GM21737 (cell line): Measurements from ENCODE around the gene IFIT5.
"Not testable (repeated sequence)": the region's sequence is repeated elsewhere in the genome, so short reads cannot be mapped to it uniquely, and the experiment has no call there.

ENCODE experiments used
- ATAC-seq: cut with Tn5 transposase; IDR thresholded peaks from one replicate; pipeline ENCODE4 v1.9.1; 2021; ENCODE audit warnings: mild to moderate bottlenecking, moderate library complexity; ENCODE audit not compliant: unreplicated experiment

Gene IFIT5, protein sequence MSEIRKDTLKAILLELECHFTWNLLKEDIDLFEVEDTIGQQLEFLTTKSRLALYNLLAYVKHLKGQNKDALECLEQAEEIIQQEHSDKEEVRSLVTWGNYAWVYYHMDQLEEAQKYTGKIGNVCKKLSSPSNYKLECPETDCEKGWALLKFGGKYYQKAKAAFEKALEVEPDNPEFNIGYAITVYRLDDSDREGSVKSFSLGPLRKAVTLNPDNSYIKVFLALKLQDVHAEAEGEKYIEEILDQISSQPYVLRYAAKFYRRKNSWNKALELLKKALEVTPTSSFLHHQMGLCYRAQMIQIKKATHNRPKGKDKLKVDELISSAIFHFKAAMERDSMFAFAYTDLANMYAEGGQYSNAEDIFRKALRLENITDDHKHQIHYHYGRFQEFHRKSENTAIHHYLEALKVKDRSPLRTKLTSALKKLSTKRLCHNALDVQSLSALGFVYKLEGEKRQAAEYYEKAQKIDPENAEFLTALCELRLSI

GRCh38 chr10:89414146-89414878 lies at the start of gene IFIT5:
Gene IFIT5 (plus strand): TSS chr10:89414568. CDS start chr10:89414799, 231 bp downstream.
- ATAC-seq: peak; percentile 80

- ATAC-seq: peak; percentile 55
Observed at GRCh38 chr10:89367529-89367928, 46.8 kb upstream of the IFIT5 start.

DNA sequence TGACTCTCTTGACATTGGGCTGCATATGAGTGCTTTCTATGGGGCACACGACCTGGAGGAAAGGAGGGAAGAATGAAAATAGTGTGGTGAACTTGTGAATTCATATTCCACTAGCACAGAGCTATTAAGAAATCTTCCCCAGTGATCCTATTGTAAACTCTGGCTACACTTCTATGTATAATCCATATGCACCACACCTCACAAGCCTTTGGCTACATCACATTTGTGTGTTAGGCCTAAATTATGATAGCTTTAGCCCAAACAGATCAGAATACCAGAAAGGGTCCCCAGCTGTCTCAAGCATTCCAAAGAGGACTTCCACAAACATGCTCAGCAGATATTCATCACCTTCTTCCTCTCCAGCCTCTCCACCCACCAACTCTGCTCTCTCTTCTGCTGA lies 46.2 kb upstream of the IFIT5 start:
- ATAC-seq: no peak

- ATAC-seq: no peak
Observed at GRCh38 chr10:89369156-89370105, 44.9 kb upstream of the IFIT5 start.

DNA sequence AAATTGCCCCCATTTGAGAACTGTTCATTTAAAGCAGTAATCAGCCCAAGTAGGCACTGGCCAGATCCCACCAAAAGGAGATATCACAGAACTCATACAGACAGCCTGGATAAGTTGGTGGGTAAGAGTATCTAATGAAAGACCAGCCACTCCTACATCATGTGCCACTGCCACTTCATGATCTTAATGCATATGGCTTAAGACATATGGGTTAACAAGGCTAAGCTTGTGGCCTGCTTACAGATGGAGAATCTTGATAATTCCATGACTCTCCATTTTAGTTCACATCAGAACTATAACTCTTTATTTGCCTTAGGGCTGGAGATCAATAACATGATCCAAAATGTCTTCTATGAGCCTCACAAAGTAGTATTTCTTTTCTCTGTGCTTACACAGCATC lies 43.3 kb upstream of the IFIT5 start:
- ATAC-seq: no peak

- no peak for ATAC-seq
Observed at GRCh38 chr10:89371987-89372386, 42.4 kb upstream of the IFIT5 start.

GRCh38 chr10:89373916-89374711 lies 40.3 kb upstream of the IFIT5 start:
- no peak for ATAC-seq

- no peak for ATAC-seq
Observed at GRCh38 chr10:89374713-89375141, 39.6 kb upstream of the IFIT5 start.

DNA sequence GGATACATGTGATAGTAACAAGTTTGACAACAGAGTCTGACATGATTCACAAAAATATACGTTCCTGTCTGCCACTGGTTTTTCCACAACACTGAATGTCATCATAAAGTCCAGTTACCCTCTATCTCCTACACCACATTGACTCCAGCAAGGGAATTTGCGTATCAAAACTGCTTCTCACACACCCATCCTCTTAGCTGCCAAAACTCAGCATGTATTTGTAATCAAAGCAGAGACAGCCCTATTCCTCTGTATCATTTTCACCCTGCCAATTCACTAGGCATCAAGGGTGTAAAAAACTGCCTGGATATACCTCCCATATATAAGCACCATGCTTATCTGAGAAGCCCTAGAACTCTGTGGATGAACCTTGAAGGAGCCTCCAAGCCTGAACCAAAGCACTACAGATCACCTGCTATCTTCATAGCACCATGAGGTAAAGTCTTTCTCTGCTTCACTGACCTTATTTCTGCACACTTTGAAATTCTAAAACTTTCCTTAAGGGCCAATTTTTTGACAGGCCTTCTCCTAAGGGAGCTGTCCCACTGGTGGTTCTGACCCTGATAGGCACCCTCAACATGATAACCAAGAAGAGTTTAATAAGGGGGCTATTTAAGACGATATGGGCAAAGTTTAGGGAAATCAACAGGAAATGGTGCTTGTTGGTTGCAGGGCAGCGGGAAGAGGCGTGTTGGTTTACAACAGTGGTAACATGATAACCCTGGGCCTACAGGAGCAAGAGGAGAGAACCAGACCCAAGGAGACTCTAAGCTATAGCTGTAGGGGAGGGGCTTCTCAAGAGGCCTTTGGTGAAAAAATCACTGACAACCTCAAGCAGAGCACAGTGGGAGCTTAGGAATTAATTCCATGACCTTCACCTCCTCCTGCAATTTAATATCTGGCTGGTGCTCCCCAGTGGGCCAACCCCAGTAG lies 36.4 kb upstream of the IFIT5 start, which contains the start of gene IFIT1B:
IFIT1B (plus strand) TSS at position 352 of the 933 bp plus-strand sequence; CDS start at position 432, 80 bp downstream.
- ATAC-seq: no peak

- no peak for ATAC-seq
Observed at GRCh38 chr10:89379103-89379502, 35.3 kb upstream of the IFIT5 start.

- ATAC-seq: no peak
Observed at GRCh38 chr10:89382757-89383156, 31.6 kb upstream of the IFIT5 start.

GRCh38 chr10:89384474-89385340 lies 29.7 kb upstream of the IFIT5 start:
- no peak for ATAC-seq

- ATAC-seq: no peak
Observed at GRCh38 chr10:89388806-89389205, 25.6 kb upstream of the IFIT5 start.

GRCh38 chr10:89389254-89389653 lies 25.1 kb upstream of the IFIT5 start:
- ATAC-seq: no peak

GRCh38 chr10:89390476-89391225 lies 23.7 kb upstream of the IFIT5 start:
- ATAC-seq: no peak

DNA sequence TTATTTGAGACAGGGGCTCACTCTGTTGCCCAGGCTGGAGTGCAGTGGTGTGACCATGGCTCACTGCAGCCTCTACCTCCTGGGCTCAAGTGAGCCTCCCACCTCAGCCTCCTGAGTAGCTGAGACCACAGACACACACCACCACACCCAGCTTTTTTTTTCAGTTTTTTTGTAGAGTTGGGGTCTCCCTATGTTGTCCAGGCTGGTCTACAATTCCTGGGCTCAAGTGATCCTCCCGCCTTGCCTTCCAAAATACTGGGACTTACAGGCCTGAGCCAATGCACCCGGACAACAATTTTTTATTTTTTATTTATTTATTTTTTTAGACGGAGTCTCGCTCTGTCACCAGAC lies 23.2 kb upstream of the IFIT5 start:
- ATAC-seq: not testable (repeated sequence)
